Stimulated activated CD8-positive, alpha-beta memory T cell treated with anti-CD3 and anti-CD28 coated beads, Interleukin-2, amount 100 ng/mL, for 1 hour (primary cell): ENCODE data around the gene NDUFAF3.

Source experiments
- DNase-seq, 2 donors: peaks; one replicate each; pipeline ENCODE4 v3.0.0-alpha.2; 2020; ENCODE audit warnings: low read depth in 2 of 2

NDUFAF3 gene

GRCh38 chr3:49021813-49022687, at the start of gene NDUFAF3:
NDUFAF3 (plus strand) TSS chr3:49022121; CDS start chr3:49022145, 24 bp downstream.
- peak; percentile 82 to 83 for DNase-seq

GRCh38 chr3:48974076-48974864, 47.7 kb upstream of the NDUFAF3 start:
- DNase-seq: no peak

GRCh38 chr3:48979451-48979850, 42.5 kb upstream of the NDUFAF3 start:
- DNase-seq: no peak

GRCh38 chr3:48980295-48980694, 41.6 kb upstream of the NDUFAF3 start:
- no peak for DNase-seq

GRCh38 chr3:48982016-48982415, 39.9 kb upstream of the NDUFAF3 start:
- DNase-seq: no peak

GRCh38 chr3:48982686-48983085, 39.2 kb upstream of the NDUFAF3 start:
- DNase-seq: no peak

- no peak for DNase-seq
Observed at GRCh38 chr3:48983096-48983495, 38.8 kb upstream of the NDUFAF3 start.

GRCh38 chr3:48984663-48985062, 37.3 kb upstream of the NDUFAF3 start:
- no peak for DNase-seq

- no peak for DNase-seq
Observed at GRCh38 chr3:48985831-48986376, 36.0 kb upstream of the NDUFAF3 start.

- no peak for DNase-seq
Observed at GRCh38 chr3:48989126-48989795, 32.7 kb upstream of the NDUFAF3 start.

- DNase-seq: peak; percentile 50 to 63
Observed at GRCh38 chr3:48989796-48990635, 31.9 kb upstream of the NDUFAF3 start, which contains the start of gene P4HTM. P4HTM (plus strand) TSS chr3:48990241; CDS start chr3:48990257, 16 bp downstream.

- DNase-seq: no peak
Observed at GRCh38 chr3:48990636-48991469, 31.1 kb upstream of the NDUFAF3 start.

- no peak for DNase-seq
Observed at GRCh38 chr3:48991851-48992545, 29.9 kb upstream of the NDUFAF3 start.

- DNase-seq: no peak
Observed at GRCh38 chr3:48993834-48994233, 28.1 kb upstream of the NDUFAF3 start.

GRCh38 chr3:48996640-48997039, 25.3 kb upstream of the NDUFAF3 start:
- no peak for DNase-seq

GRCh38 chr3:48997102-48997635, 24.8 kb upstream of the NDUFAF3 start:
- DNase-seq: no peak

GRCh38 chr3:48997714-48998637, 23.9 kb upstream of the NDUFAF3 start:
- DNase-seq: no peak
